Measurements from ENCODE around the gene FOXK2.

DNA sequence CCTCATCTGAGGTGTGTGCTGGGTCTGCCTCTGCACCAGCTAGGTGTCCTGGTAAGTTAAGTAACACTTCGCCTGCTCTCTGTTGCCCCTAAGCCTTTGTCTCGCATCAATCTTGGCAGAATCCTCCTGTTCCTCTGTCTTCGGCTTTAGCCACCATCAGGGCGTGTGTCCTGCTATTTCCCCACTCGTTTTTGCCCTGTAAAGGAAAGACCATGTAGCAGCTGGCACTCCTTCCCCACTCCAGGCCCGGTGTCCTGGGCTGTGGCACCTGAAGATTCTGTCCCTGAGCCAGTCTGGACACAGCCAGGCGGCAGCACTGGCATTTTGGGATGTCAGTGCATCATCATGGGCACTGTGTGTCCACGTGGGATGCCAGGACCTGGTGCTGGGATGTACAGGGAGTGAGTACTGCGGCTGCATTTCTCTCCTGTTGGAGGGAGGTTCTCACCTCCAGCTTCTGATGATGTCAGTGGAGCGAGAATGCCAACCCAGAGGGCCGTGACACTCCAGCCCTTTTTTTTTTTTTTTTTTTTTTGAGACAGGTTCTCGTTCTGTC, 26.2 kb upstream of the FOXK2 start:
- TF ChIP-seq, protein P1, sequence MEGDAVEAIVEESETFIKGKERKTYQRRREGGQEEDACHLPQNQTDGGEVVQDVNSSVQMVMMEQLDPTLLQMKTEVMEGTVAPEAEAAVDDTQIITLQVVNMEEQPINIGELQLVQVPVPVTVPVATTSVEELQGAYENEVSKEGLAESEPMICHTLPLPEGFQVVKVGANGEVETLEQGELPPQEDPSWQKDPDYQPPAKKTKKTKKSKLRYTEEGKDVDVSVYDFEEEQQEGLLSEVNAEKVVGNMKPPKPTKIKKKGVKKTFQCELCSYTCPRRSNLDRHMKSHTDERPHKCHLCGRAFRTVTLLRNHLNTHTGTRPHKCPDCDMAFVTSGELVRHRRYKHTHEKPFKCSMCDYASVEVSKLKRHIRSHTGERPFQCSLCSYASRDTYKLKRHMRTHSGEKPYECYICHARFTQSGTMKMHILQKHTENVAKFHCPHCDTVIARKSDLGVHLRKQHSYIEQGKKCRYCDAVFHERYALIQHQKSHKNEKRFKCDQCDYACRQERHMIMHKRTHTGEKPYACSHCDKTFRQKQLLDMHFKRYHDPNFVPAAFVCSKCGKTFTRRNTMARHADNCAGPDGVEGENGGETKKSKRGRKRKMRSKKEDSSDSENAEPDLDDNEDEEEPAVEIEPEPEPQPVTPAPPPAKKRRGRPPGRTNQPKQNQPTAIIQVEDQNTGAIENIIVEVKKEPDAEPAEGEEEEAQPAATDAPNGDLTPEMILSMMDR (IDR thresholded peaks at IDR 0.05) = no peak
- no peak for TF ChIP-seq POLR2A (IDR thresholded peaks at IDR 0.05)

Measured in breast epithelium (tissue), 3 donors.